Ramos (cell line): ENCODE measurements around the gene RIC8B.
"Not testable (repeated sequence)": the region's sequence is repeated elsewhere in the genome, so short reads cannot be mapped to it uniquely, and the experiment has no call there.

Experiments
- in situ Hi-C: fragments of 300-500 bp; cut with MboI; formaldehyde crosslinking; loops from one replicate; pipeline ENCODE4 v1.14.3; 2022; ENCODE audit warnings: low sequenced_read_pairs; ENCODE audit not compliant: unreplicated experiment

RIC8B gene

GRCh38 chr12:106774005-106774807 is at the start of gene RIC8B:
Gene RIC8B (plus strand): TSS chr12:106774682. CDS start chr12:106774746, 64 bp downstream.
- in situ Hi-C loops: no loop called here

- in situ Hi-C loops: no loop called here
Measured at GRCh38 chr12:106724934-106725333, 49.5 kb upstream of the RIC8B start.

- in situ Hi-C loops: not testable (repeated sequence)
Measured at GRCh38 chr12:106726603-106727202, 47.8 kb upstream of the RIC8B start.

- in situ Hi-C loops: no loop called here
Measured at GRCh38 chr12:106729611-106730010, 44.9 kb upstream of the RIC8B start.

- in situ Hi-C loops: no loop called here
Measured at GRCh38 chr12:106732890-106733289, 41.6 kb upstream of the RIC8B start.

- in situ Hi-C loops: no loop called here
Measured at GRCh38 chr12:106733660-106734059, 40.8 kb upstream of the RIC8B start.

GRCh38 chr12:106736051-106736957 is 38.2 kb upstream of the RIC8B start:
- in situ Hi-C loops: no loop called here

GRCh38 chr12:106739318-106739717 is 35.2 kb upstream of the RIC8B start:
- in situ Hi-C loops: no loop called here

- in situ Hi-C loops: no loop called here
Measured at GRCh38 chr12:106739815-106740530, 34.5 kb upstream of the RIC8B start.

- in situ Hi-C loops: no loop called here
Measured at GRCh38 chr12:106740818-106741217, 33.7 kb upstream of the RIC8B start.

GRCh38 chr12:106741247-106741646 is 33.2 kb upstream of the RIC8B start:
- in situ Hi-C loops: no loop called here

- in situ Hi-C loops: no loop called here
Measured at GRCh38 chr12:106743270-106743988, 31.1 kb upstream of the RIC8B start.

GRCh38 chr12:106744600-106744999 is 29.9 kb upstream of the RIC8B start:
- in situ Hi-C loops: no loop called here

GRCh38 chr12:106745181-106745745 is 29.2 kb upstream of the RIC8B start:
- in situ Hi-C loops: no loop called here

GRCh38 chr12:106747973-106748436 is 26.5 kb upstream of the RIC8B start:
- in situ Hi-C loops: no loop called here

GRCh38 chr12:106750524-106750923 is 24.0 kb upstream of the RIC8B start:
- in situ Hi-C loops: no loop called here

GRCh38 chr12:106753526-106753925 is 21.0 kb upstream of the RIC8B start:
- in situ Hi-C loops: no loop called here

GRCh38 chr12:106754331-106754730 is 20.2 kb upstream of the RIC8B start:
- in situ Hi-C loops: no loop called here
